Peyer's patch (tissue), 4 donors: ENCODE measurements around the gene HGFAC. TPM values are rescaled to one million over a fixed set of nuclear protein-coding genes. Genes with fewer than 3 reads are reported as not detected.

Experiments
- DNase-seq, 3 donors: peaks; one replicate each; pipeline ENCODE4 v3.0.0-alpha.2; 2017 to 2019
- H3K27ac ChIP-seq, 4 donors: fragments of 200-600 bp; sonication (generic); one replicate each; pipeline ENCODE4 v1.5.1; 2016 to 2019
- H3K27me3 ChIP-seq, 2 donors: fragments of 200-600 bp; sonication (generic); one replicate each; pipeline ENCODE4 v1.5.1; 2019
- H3K36me3 ChIP-seq, 3 donors: fragments of 200-600 bp; sonication (generic); one replicate each; pipeline ENCODE4 v1.5.1; 2016 to 2019
- H3K4me1 ChIP-seq, 4 donors: fragments of 200-600 bp; sonication (generic); one replicate each; pipeline ENCODE4 v1.5.1; 2016 to 2019
- H3K4me3 ChIP-seq, 4 donors: fragments of 200-600 bp; sonication (generic); 1 replicate in 3 of 4; 2 replicates in 1 of 4; pipeline ENCODE4 v1.5.1; 2016 to 2019; ENCODE audit warnings: mild to moderate bottlenecking in 1 of 4
- H3K9me3 ChIP-seq, 4 donors: fragments of 200-600 bp; sonication (generic); one replicate each; pipeline ENCODE4 v1.5.1; 2016 to 2019; ENCODE audit warnings: mild to moderate bottlenecking in 1 of 4
- POLR2A ChIP-seq, 2 donors: fragments of 450-650 bp; IDR thresholded peaks; one replicate each; pipeline ENCODE4 v1.5.1; 2017; ENCODE audit warnings: antibody characterized with exemption in 2 of 2, mild to moderate bottlenecking in 2 of 2, moderate library complexity in 2 of 2
- total RNA-seq, 4 donors: library from RNA; depleted of rRNA; stranded (reverse); fragments of >200 nt; gene quantifications; one replicate each; pipeline ENCODE4 v1.1.0, GENCODE V29; 2016
- TF ChIP-seq, protein P1 (sequence below), 6 experiments: fragments of 450-650 bp in 4 of 6; fragments of 200-600 bp in 2 of 6; sonication (generic) in 1 of 6; IDR thresholded peaks; one replicate each; pipeline ENCODE4 v1.5.1; 2017 to 2019; ENCODE audit warnings: antibody characterized with exemption in 6 of 6, mild to moderate bottlenecking in 3 of 6, moderate library complexity in 1 of 6

The HGFAC gene
- total RNA-seq: not detected

DNA sequence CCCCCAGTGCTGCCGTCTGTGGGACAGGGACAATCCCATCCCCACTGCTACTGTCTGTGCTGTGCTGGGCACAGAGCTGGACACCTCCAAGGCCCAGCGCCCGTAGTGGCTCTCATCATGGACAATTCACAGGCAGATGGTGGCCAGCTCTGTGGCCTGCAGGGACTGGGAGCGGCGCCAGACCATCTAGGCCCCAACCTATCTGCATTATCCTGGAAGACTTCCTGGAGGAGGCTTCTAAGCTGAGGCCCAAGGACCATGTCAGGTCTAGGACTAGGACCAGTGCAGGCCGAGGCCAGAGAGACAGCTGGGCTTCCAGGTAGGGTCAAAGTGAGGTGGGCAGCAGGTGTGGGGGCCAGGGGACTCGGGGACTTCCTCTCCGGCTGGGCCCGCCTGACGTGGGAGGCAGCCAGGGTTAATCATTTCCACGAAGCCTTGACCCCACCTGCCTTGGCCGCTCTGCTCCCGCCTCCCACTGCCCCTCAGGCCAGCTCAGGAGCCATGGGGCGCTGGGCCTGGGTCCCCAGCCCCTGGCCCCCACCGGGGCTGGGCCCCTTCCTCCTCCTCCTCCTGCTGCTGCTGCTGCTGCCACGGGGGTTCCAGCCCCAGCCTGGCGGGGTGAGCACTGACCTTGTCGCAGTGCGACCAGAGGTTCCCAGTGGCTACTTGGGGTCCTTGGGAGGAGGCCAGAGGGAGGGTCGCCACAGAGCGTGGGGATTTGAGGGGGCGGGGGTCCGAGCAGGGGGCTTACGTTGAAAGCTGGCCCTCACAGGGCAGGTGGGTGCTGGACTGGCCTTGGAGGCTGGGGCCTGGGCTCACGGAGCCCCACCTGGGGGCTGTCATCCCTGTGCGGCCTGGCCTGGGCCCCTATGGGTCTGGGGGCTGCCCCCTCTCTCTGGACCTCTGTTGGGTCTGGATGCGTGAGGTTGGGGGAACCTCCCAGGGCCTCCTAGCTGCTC lies at the start of gene HGFAC:
Gene HGFAC, plus strand, starts transcription at position 468 of the 959 bp plus-strand sequence. Its CDS starts 34 bp downstream, at position 502.
- peaks cover 0 to 10% (median 3%) of the 10 kb centered on the region in 4 donors for H3K4me1 ChIP-seq
- H3K36me3 ChIP-seq: no peaks in the 10 kb centered on the region
- H3K9me3 ChIP-seq: no peaks in the 10 kb centered on the region
- H3K27ac ChIP-seq: no peak within 1 kb of the TSS
- no peak for DNase-seq
- no peak for TF ChIP-seq POLR2A (IDR thresholded peaks at IDR 0.05)
- TF ChIP-seq, protein P1, sequence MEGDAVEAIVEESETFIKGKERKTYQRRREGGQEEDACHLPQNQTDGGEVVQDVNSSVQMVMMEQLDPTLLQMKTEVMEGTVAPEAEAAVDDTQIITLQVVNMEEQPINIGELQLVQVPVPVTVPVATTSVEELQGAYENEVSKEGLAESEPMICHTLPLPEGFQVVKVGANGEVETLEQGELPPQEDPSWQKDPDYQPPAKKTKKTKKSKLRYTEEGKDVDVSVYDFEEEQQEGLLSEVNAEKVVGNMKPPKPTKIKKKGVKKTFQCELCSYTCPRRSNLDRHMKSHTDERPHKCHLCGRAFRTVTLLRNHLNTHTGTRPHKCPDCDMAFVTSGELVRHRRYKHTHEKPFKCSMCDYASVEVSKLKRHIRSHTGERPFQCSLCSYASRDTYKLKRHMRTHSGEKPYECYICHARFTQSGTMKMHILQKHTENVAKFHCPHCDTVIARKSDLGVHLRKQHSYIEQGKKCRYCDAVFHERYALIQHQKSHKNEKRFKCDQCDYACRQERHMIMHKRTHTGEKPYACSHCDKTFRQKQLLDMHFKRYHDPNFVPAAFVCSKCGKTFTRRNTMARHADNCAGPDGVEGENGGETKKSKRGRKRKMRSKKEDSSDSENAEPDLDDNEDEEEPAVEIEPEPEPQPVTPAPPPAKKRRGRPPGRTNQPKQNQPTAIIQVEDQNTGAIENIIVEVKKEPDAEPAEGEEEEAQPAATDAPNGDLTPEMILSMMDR (IDR thresholded peaks at IDR 0.05): no peak
- no peak within 1 kb of the TSS for H3K4me3 ChIP-seq
- H3K27me3 ChIP-seq: no peaks in the 10 kb centered on the region

DNA sequence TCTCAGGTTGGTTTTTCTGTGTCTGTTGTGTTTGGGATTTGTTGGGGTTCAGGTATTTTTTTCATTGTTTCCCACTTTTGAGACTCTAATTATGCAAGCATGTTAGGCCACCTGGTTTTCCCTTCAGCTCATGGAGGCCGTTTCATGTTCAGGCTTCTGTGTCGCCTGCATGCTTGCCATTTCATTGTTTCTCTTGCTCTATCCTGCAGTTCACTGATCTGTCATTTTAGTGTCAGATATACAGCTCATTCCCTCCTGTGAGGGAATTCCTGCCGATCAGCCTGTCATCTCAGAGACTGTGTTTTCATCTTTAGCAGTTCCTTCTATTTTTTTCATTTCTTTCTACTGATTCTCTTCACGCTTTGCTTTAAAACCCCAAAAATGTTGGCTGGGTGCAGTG lies 49.4 kb upstream of the HGFAC start:
- no peak overlapping the region for H3K4me3 ChIP-seq
- no peaks in the 10 kb centered on the region for H3K27me3 ChIP-seq
- TF ChIP-seq, protein P1 (IDR thresholded peaks at IDR 0.05): no peak
- TF ChIP-seq POLR2A (IDR thresholded peaks at IDR 0.05): no peak
- DNase-seq: no peak
- H3K9me3 ChIP-seq: no peaks in the 10 kb centered on the region
- no peaks in the 10 kb centered on the region for H3K36me3 ChIP-seq
- peaks cover 0 to 12% (median 8%) of the 10 kb centered on the region in 4 donors for H3K4me1 ChIP-seq
- H3K27ac ChIP-seq: no peak overlapping the region

DNA sequence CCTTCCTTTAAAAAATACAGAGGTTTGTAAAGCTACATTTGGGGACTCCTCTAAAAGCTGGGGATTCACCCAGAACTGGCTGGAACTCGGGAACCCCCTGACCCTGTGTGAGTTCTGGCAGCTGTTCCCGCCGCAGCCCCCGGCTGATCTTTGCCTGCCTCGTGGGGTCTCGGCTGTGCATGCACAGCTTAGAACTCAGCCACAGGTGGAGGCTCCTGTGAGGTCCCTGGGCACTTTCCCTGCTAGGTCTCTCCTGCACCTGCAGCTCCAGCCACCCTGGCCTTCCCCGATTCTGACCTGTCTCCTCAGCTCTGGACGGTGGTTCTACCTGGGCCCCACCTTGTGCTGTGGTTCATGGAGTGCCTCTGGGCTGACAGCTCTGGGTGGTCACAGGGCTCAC lies 48.6 kb upstream of the HGFAC start:
- TF ChIP-seq, protein P1 (IDR thresholded peaks at IDR 0.05): no peak
- no peak for TF ChIP-seq POLR2A (IDR thresholded peaks at IDR 0.05)
- Histone ChIP-seq H3K4me3 (no peak overlapping the region), H3K36me3 (no peaks in the 10 kb centered on the region), H3K9me3 (no peaks in the 10 kb centered on the region), H3K27me3 (no peaks in the 10 kb centered on the region), H3K27ac (no peak overlapping the region), H3K4me1 (peaks cover 0 to 12% (median 5%) of the 10 kb centered on the region in 4 donors)
- DNase-seq: no peak

DNA sequence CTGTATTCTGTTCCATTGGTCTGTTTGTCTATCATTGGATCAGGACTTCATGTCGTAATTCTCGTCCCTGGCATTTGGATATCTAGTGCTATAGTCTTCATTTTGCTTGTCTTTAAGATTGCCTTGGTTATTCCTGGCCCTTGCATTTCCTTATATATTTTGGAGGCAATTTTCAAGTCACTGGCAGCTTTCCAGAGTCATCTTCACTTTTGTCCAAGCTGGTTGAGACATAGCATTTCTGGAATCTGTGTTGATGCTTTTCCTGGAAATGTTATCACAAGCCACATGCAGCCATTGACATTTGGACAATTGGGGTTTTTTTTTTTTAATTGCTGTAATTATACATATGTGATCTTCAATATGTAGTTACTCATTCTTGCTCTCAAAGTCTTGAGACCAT lies 45.2 kb upstream of the HGFAC start:
- TF ChIP-seq POLR2A (IDR thresholded peaks at IDR 0.05): no peak
- TF ChIP-seq, protein P1 (IDR thresholded peaks at IDR 0.05): no peak
- no peaks in the 10 kb centered on the region for H3K4me1 ChIP-seq

DNA sequence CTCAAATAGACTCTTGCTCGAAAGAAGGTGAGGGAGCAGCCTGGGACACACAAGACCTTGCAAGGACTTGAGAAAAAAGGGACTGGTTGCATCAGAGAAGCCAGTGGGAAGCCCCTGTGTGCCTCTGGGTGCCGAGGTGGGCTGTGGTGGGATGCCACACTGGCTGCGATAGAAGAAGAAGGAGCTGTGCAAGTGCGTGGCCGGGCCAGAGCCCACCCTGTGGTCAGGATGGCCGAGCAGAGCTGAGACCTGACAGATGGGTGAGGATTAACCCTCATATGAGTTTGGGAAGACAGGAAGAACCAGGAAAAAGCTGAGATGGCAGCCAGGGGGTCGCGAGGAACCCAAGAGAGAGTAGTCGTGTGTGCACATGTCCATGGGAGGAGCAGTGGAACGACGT lies 44.6 kb upstream of the HGFAC start:
- no peaks in the 10 kb centered on the region for H3K4me1 ChIP-seq
- H3K27ac ChIP-seq: no peak overlapping the region
- H3K9me3 ChIP-seq: no peaks in the 10 kb centered on the region
- H3K36me3 ChIP-seq: no peaks in the 10 kb centered on the region
- no peaks in the 10 kb centered on the region for H3K27me3 ChIP-seq
- TF ChIP-seq, protein P1 (IDR thresholded peaks at IDR 0.05): no peak
- no peak for TF ChIP-seq POLR2A (IDR thresholded peaks at IDR 0.05)
- H3K4me3 ChIP-seq: no peak overlapping the region
- DNase-seq: no peak

More for the DNA sequence above, 45.2 kb upstream of the HGFAC start:
- Histone ChIP-seq H3K27me3 (no peaks in the 10 kb centered on the region), H3K36me3 (no peaks in the 10 kb centered on the region), H3K9me3 (no peaks in the 10 kb centered on the region), H3K4me3 (no peak overlapping the region), H3K27ac (no peak overlapping the region)
- no peak for DNase-seq
